Tibial nerve (tissue), 3 donors: Measurements from ENCODE around the gene ADGRL4.

Experiments used
- POLR2A ChIP-seq, 2 donors: fragments of 450-650 bp; IDR thresholded peaks; one replicate each; pipeline ENCODE4 v1.6.1; 2017; ENCODE audit warnings: antibody characterized with exemption in 2 of 2, mild to moderate bottlenecking in 2 of 2, moderate library complexity in 2 of 2
- TF ChIP-seq, protein P1 (sequence below), 5 experiments: fragments of 200-600 bp in 3 of 5; fragments of 450-650 bp in 2 of 5; sonication (generic) in 3 of 5; IDR thresholded peaks; one replicate each; pipeline ENCODE4 v1.5.1; 2016 to 2019; ENCODE audit warnings: antibody characterized with exemption in 5 of 5, mild to moderate bottlenecking in 3 of 5, moderate library complexity in 2 of 5

DNA sequence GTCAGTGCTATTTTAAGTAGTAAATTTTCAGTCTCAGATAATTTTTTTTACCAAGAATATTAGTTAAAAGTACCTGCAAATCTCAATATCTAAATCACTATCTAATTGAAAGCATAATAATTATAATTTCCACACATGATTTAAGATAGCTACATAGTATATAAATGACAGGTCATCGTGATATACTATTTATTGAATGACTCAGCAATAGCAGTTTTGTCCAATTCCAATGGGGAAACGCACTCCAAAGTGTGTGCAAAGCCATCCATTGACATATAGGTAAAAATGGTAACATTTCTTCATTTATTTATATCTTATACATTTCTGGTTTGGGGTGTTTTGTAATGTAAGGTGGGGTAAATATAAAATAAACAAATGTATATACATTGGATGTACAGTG, 19.5 kb downstream of the ADGRL4 start:
- TF ChIP-seq, protein P1, sequence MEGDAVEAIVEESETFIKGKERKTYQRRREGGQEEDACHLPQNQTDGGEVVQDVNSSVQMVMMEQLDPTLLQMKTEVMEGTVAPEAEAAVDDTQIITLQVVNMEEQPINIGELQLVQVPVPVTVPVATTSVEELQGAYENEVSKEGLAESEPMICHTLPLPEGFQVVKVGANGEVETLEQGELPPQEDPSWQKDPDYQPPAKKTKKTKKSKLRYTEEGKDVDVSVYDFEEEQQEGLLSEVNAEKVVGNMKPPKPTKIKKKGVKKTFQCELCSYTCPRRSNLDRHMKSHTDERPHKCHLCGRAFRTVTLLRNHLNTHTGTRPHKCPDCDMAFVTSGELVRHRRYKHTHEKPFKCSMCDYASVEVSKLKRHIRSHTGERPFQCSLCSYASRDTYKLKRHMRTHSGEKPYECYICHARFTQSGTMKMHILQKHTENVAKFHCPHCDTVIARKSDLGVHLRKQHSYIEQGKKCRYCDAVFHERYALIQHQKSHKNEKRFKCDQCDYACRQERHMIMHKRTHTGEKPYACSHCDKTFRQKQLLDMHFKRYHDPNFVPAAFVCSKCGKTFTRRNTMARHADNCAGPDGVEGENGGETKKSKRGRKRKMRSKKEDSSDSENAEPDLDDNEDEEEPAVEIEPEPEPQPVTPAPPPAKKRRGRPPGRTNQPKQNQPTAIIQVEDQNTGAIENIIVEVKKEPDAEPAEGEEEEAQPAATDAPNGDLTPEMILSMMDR (IDR thresholded peaks at IDR 0.05), result no peak
- TF ChIP-seq POLR2A (IDR thresholded peaks at IDR 0.05), result no peak
